Mucosa of rectum (tissue), 2 donors: Measurements from ENCODE around the gene MFAP3.

Experiments used
- H3K27ac ChIP-seq, 2 donors: one replicate each; pipeline ENCODE4 v1.7.0; 2013; ENCODE audit warnings: inconsistent platforms in 2 of 2, low read depth in 2 of 2, low read length in 2 of 2
- H3K27me3 ChIP-seq, 2 donors: one replicate each; pipeline ENCODE4 v1.7.0; 2013; ENCODE audit warnings: low read length in 2 of 2; ENCODE audit not compliant: control insufficient read depth in 2 of 2, insufficient read depth in 2 of 2
- H3K36me3 ChIP-seq, 2 donors: one replicate each; pipeline ENCODE4 v1.7.0; 2013; ENCODE audit warnings: low read length in 2 of 2; ENCODE audit not compliant: control insufficient read depth in 2 of 2, insufficient read depth in 2 of 2
- H3K4me1 ChIP-seq, 2 donors: one replicate each; pipeline ENCODE4 v1.7.0; 2013; ENCODE audit warnings: low read length in 2 of 2, mild to moderate bottlenecking in 1 of 2; ENCODE audit not compliant: control insufficient read depth in 2 of 2, insufficient read depth in 2 of 2
- H3K4me3 ChIP-seq, 2 donors: one replicate each; pipeline ENCODE4 v1.7.0; 2013; ENCODE audit warnings: low read length in 2 of 2
- H3K9ac ChIP-seq, 2 donors: one replicate each; pipeline ENCODE4 v1.7.0; 2013; ENCODE audit warnings: low read length in 2 of 2, low read depth in 1 of 2, mild to moderate bottlenecking in 1 of 2
- H3K9me3 ChIP-seq, 2 donors: one replicate each; pipeline ENCODE4 v1.7.0; 2013; ENCODE audit warnings: low read length in 2 of 2; ENCODE audit not compliant: control insufficient read depth in 2 of 2
- donor health status: healthy.
- donor health status: Normal muscosa, but diverticular disease.

Gene MFAP3

GRCh38 chr5:154046486-154046885, 7.7 kb downstream of the MFAP3 start:
- H3K4me3 ChIP-seq: no peak overlapping the region
- no peak overlapping the region for H3K27ac ChIP-seq
- no peaks in the 10 kb centered on the region for H3K27me3 ChIP-seq
- peaks cover 3 to 14% of the 10 kb centered on the region in 2 donors for H3K36me3 ChIP-seq
- H3K4me1 ChIP-seq: no peaks in the 10 kb centered on the region
- no peaks in the 10 kb centered on the region for H3K9me3 ChIP-seq
- H3K9ac ChIP-seq: no peak overlapping the region

- Histone ChIP-seq H3K36me3 (peaks cover 3 to 16% of the 10 kb centered on the region in 2 donors), H3K9me3 (no peaks in the 10 kb centered on the region), H3K27me3 (no peaks in the 10 kb centered on the region), H3K9ac (no peak overlapping the region), H3K4me1 (no peaks in the 10 kb centered on the region), H3K27ac (no peak overlapping the region), H3K4me3 (no peak overlapping the region)
Measured at GRCh38 chr5:154047324-154047723, 8.6 kb downstream of the MFAP3 start.

GRCh38 chr5:154049636-154050035, 10.9 kb downstream of the MFAP3 start:
- no peak overlapping the region for H3K27ac ChIP-seq
- H3K9me3 ChIP-seq: no peaks in the 10 kb centered on the region
- H3K36me3 ChIP-seq: peaks cover 16 to 21% of the 10 kb centered on the region in 2 donors

GRCh38 chr5:154053468-154053867, 14.7 kb downstream of the MFAP3 start:
- Histone ChIP-seq H3K4me3 (no peak overlapping the region), H3K27ac (no peak overlapping the region), H3K4me1 (peaks cover 0 to 4% of the 10 kb centered on the region in 2 donors), H3K27me3 (no peaks in the 10 kb centered on the region), H3K36me3 (peaks cover 16 to 21% of the 10 kb centered on the region in 2 donors), H3K9me3 (no peaks in the 10 kb centered on the region), H3K9ac (no peak overlapping the region)

More at GRCh38 chr5:154049636-154050035, 10.9 kb downstream of the MFAP3 start:
- Histone ChIP-seq H3K4me1 (no peaks in the 10 kb centered on the region), H3K27me3 (no peaks in the 10 kb centered on the region), H3K9ac (no peak overlapping the region), H3K4me3 (no peak overlapping the region)

GRCh38 chr5:154055201-154055600, 16.4 kb downstream of the MFAP3 start:
- Histone ChIP-seq H3K27ac (no peak overlapping the region), H3K4me1 (peaks cover 0 to 8% of the 10 kb centered on the region in 2 donors), H3K9me3 (no peaks in the 10 kb centered on the region), H3K27me3 (no peaks in the 10 kb centered on the region), H3K36me3 (peaks cover 16 to 17% of the 10 kb centered on the region in 2 donors), H3K9ac (no peak overlapping the region), H3K4me3 (no peak overlapping the region)

GRCh38 chr5:154058055-154059038, 19.6 kb downstream of the MFAP3 start:
- Histone ChIP-seq H3K4me1 (peaks cover 0 to 8% of the 10 kb centered on the region in 2 donors), H3K27ac (no peak overlapping the region), H3K9ac (no peak overlapping the region), H3K9me3 (no peaks in the 10 kb centered on the region), H3K36me3 (peaks cover 3 to 7% of the 10 kb centered on the region in 2 donors), H3K4me3 (no peak overlapping the region), H3K27me3 (no peaks in the 10 kb centered on the region)

- no peak overlapping the region for H3K27ac ChIP-seq
- H3K9ac ChIP-seq: no peak overlapping the region
- H3K36me3 ChIP-seq: peaks cover 0 to 1% of the 10 kb centered on the region in 2 donors
Measured at GRCh38 chr5:154059039-154059430, 20.3 kb downstream of the MFAP3 start.

GRCh38 chr5:154059583-154059982, 20.8 kb downstream of the MFAP3 start:
- Histone ChIP-seq H3K9me3 (no peaks in the 10 kb centered on the region), H3K36me3 (no peaks in the 10 kb centered on the region), H3K9ac (no peak overlapping the region), H3K27ac (no peak overlapping the region), H3K27me3 (no peaks in the 10 kb centered on the region), H3K4me3 (no peak overlapping the region), H3K4me1 (peaks cover 0 to 8% of the 10 kb centered on the region in 2 donors)

More at GRCh38 chr5:154059039-154059430, 20.3 kb downstream of the MFAP3 start:
- H3K4me1 ChIP-seq: peaks cover 0 to 8% of the 10 kb centered on the region in 2 donors
- no peaks in the 10 kb centered on the region for H3K27me3 ChIP-seq
- H3K9me3 ChIP-seq: no peaks in the 10 kb centered on the region
- no peak overlapping the region for H3K4me3 ChIP-seq

GRCh38 chr5:154060606-154061005, 21.8 kb downstream of the MFAP3 start:
- Histone ChIP-seq H3K27ac (no peak overlapping the region), H3K9ac (no peak overlapping the region), H3K9me3 (no peaks in the 10 kb centered on the region)

GRCh38 chr5:154063372-154063771, 24.6 kb downstream of the MFAP3 start:
- Histone ChIP-seq H3K4me3 (no peak overlapping the region), H3K9ac (no peak overlapping the region), H3K4me1 (peaks cover 0 to 5% of the 10 kb centered on the region in 2 donors), H3K36me3 (no peaks in the 10 kb centered on the region), H3K27me3 (no peaks in the 10 kb centered on the region), H3K9me3 (no peaks in the 10 kb centered on the region), H3K27ac (no peak overlapping the region)

More at GRCh38 chr5:154060606-154061005, 21.8 kb downstream of the MFAP3 start:
- Histone ChIP-seq H3K4me3 (no peak overlapping the region), H3K4me1 (peaks cover 0 to 8% of the 10 kb centered on the region in 2 donors), H3K27me3 (no peaks in the 10 kb centered on the region), H3K36me3 (no peaks in the 10 kb centered on the region)
